G401 (cell line): ENCODE measurements around the gene ZBTB39. TPM values are rescaled to one million over a fixed set of nuclear protein-coding genes. Genes with fewer than 3 reads are reported as not detected.
"Not testable (repeated sequence)": the region's sequence is repeated elsewhere in the genome, so short reads cannot be mapped to it uniquely, and the experiment has no call there.

Source experiments
- DNase-seq: peaks from one replicate; pipeline ENCODE4 v3.0.0-alpha.2; 2015; ENCODE audit warnings: low spot score
- in situ Hi-C: cut with HindIII; loops from 2 replicates; pipeline ENCODE4 v1.10.0; 2016; ENCODE audit warnings: low sequenced_read_pairs, mixed read lengths
- total RNA-seq: library from RNA; depleted of rRNA; stranded (reverse); fragments of >200 nt; shearing (Covaris generic); gene quantifications from 2 replicates; pipeline ENCODE4 v1.2.3, GENCODE V29; 2014; rRNA removed

Gene ZBTB39
- 5.3 and 9.1 TPM in 2 replicates for total RNA-seq

DNA sequence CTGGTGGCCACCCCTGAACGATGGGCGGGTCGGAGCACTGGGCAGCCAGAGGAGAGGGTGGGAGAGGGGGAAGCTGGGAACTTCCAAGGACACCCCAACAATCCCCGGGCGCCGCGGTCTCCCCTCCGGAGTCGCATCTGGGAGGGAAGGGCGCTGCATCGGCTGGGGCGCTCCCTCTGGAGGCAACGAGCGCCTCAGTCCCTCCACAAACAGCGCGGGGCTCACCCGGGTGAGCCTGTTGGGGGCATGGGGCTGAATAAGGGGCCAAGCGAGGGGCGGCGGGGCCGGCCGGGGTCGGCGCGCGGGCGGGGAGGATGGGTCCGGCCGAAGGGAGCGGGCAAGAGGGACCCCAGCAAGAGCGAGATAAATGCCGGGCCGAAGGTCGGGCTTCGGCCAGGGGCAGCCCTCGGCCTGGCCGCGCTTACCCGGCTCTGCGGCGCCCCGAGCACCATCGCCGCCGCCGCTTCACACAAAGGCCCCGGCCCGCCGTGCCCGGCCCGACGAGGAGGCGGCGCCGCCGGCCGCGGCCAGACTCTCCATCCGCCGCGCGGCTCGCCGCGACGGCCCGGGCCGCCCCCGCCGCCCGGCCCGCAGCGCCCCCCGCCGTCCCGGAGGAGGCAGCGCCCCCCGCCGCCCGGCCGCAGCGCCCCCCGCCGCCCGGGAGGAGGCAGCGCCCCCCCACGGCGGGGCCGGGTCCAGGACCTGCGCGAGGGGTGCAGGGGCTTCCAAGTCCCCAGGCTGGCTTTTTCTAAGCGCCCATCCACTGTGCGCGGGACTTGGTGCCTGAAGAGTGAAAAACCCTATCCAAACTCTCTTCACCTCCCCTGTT is at the start of gene ZBTB39:
TSS of gene ZBTB39 (minus strand) at position 567 of the 829 bp plus-strand sequence. CDS start 1,629 bp downstream, outside the sequence.
- in situ Hi-C loops, result no loop called here
- DNase-seq, result peak; percentile 39

DNA sequence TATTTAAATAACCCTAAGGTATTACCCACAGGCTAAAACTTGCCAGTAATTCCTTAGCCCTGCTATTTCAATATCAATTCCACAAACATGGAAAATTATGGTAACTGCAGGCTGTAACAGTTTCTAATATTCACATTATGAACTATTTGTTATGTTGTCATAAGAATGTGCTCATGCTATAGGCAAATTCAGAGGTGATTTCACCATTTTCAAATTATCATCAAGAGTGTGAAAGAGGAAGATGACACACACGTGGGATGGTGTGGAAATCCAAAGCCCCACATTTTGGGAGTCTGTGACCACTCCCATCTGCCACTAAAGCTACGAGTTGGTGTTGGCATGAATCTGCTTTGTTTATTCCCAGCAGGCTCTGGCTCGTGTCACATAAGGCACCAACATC is 49.5 kb upstream of the ZBTB39 start:
- DNase-seq, result no peak
- in situ Hi-C loops, result no loop called here

GRCh38 chr12:57053901-57054300 is 47.6 kb upstream of the ZBTB39 start:
- in situ Hi-C loops, DNase-seq: not testable (repeated sequence)

DNA sequence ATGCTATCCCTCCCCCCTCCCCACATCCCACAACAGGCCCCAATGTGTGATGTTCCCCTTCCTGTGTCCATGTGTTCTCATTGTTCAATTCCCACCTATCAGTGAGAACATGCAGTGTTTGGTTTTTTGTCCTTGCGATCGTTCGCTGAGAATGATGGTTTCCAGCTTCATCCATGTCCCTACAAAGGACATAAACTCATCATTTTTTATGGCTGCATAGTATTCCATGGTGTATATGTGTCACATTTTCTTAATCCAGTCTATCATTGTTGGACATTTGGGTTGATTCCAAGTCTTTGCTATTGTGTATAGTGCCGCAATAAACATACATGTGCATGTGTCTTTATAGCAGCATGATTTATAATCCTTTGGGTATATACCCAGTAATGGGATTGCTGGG is 46.8 kb upstream of the ZBTB39 start:
- in situ Hi-C loops, DNase-seq: not testable (repeated sequence)

- in situ Hi-C loops, result no loop called here
- DNase-seq, result no peak
These were observed 44.7 kb upstream of the ZBTB39 start for GRCh38 chr12:57051011-57051410.

GRCh38 chr12:57049890-57050289 is 43.5 kb upstream of the ZBTB39 start, which contains the start of gene MYO1A:
Gene MYO1A, minus strand, starts transcription at chr12:57050129. Its CDS starts 1,806 bp downstream, at chr12:57048323.
- no peak for DNase-seq
- in situ Hi-C loops, result no loop called here

- in situ Hi-C loops, result no loop called here
- no peak for DNase-seq
These were observed 42.7 kb upstream of the ZBTB39 start for GRCh38 chr12:57049119-57049446.

GRCh38 chr12:57048423-57049118 is 42.2 kb upstream of the ZBTB39 start:
- DNase-seq, result no peak
- in situ Hi-C loops, result no loop called here

- no peak for DNase-seq
- in situ Hi-C loops, result no loop called here
These were observed 41.6 kb upstream of the ZBTB39 start for GRCh38 chr12:57047981-57048380.

DNA sequence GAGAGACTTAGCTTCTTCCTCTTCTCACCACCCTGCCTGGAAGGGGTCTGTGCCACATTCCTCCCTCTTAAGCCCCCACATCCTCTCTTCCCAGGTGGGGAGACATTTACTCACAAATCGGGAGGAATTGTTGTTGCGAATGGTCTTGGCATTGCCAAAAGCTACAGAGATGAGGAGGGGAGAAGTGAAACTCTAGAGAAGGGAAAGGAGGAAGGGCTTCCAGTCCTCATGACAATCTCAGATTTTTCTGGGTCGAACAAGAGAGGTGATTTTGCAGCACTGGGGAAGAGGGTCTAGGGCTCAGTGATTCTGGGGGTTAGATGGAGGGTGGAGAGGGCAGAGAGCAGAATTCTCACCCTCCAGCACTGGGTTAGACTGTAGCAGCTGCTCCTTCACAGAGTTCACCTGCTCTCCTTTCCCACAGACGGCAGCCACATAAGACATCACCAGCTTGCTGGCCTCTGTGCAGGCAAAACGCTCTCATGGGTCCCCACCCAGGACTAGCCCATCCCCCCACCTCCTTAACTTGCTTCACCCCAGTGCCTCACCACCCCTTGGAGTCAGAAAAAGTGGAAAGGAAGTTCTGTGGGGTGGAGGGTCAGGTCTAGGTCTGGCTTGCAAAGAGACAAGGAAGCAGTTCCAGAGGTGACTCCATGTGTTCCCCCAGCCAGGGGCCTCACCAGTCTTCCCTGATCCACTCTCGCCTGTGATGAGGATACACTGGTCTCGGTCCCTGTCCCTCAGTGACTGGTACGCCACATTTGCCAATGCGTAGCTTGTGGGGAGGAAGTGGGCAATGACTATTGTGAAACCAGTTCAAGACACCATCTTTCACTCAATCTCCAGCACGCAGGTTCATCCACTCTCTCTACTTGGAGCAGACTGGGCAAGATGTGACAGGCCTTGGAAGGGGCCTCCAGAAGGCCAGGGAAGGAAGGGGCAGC is 40.9 kb upstream of the ZBTB39 start:
- in situ Hi-C loops, result no loop called here
- no peak for DNase-seq

GRCh38 chr12:57046086-57046791 is 39.9 kb upstream of the ZBTB39 start:
- in situ Hi-C loops, result no loop called here
- no peak for DNase-seq

DNA sequence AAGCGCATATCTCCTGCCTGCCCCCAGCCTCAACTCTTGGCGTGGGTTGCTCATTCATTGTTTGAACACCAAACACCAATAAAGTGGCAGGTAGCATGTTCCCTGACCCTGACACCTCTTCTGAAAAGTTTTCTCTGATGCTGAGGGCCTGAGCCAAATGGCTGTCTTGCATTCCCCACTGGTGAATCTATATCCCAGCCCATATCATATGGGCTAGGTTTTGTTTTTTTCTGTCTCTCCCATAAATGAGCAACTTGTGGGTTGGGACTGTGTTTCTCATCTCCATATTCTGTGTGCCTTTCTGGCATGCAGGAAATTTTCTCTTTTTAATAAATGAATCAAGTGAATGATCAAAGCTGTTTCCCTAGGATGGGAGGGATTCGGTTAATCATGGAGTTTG is 38.5 kb upstream of the ZBTB39 start:
- DNase-seq, result no peak
- in situ Hi-C loops, result no loop called here

GRCh38 chr12:57044468-57044867 is 38.1 kb upstream of the ZBTB39 start:
- DNase-seq, result no peak
- in situ Hi-C loops, result no loop called here

- in situ Hi-C loops, result no loop called here
- no peak for DNase-seq
These were observed 36.3 kb upstream of the ZBTB39 start for GRCh38 chr12:57042695-57043094.

DNA sequence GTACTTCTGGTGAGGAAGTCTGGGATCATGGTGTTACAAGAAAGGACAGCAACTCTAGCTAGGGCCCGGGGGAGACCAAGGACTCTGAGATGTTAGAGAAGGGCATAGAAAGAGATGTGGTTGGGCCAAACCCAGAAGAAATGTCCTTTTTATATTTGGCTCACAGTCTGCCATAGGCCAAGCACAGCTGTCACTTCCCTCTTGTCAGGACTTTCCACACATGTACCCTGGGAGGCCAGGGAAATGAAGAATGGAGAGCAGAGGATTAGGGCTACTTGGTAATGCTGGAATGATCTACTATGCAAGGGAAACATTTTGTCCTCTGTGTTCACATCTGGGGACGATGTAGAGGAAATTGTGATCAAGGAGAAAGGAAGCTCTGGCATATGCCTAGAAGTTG is 34.4 kb upstream of the ZBTB39 start:
- in situ Hi-C loops, result no loop called here
- DNase-seq, result no peak

- no peak for DNase-seq
- in situ Hi-C loops, result no loop called here
These were observed 33.9 kb upstream of the ZBTB39 start for GRCh38 chr12:57040211-57040610.

- in situ Hi-C loops, result no loop called here
- DNase-seq, result no peak
These were observed 32.9 kb upstream of the ZBTB39 start for GRCh38 chr12:57039016-57039798.

- in situ Hi-C loops, result no loop called here
- DNase-seq, result no peak
These were observed 30.9 kb upstream of the ZBTB39 start for GRCh38 chr12:57037264-57037663.
